ENCODE measurements around the gene PSMD6.
A peak's percentile ranks its signal among the peaks of the same experiment; 100 is the strongest.

The PSMD6 gene

GRCh38 chr3:64008487-64009351 is 14.6 kb downstream of the PSMD6 start:
- no peak for DNase-seq

DNA sequence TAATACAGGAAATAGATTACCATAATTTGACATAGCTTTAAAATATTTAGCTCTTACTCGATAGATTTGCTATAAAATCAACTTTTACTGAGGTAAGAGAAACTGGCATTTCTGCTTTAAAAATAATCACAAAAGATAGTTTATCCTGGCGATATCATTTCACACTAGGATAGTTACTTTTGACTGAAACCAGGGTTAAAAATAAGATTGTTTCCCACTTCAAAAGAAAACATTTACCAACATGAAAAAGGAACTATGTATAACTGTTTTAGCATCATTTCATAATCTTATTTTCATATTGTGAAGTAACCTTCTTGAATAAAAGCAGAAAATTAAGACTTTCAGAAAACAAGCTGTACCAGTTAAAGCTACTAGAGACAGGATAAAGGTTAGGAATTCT is 15.3 kb downstream of the PSMD6 start:
- DNase-seq: no peak

- DNase-seq: no peak
These were observed 19.7 kb downstream of the PSMD6 start for GRCh38 chr3:64003589-64003988.

DNA sequence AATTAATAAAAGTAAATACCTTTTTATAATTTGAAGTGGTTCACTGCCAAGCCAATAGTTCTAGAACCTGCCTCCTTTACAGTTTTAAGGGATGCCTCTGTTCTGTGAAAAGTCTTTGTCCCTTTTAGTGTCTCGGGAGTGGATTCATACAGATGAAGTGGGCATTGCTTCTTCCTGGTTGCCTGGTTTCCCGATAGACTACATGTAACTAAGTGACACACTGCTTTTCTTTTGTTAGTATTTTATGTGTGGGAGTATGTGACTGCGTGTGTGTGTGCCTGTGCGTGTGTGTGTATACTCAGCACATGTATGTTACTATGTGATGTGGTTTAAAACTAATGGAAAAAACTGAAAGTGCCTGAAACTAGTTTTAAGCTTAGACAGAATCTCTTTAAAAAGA is 21.1 kb downstream of the PSMD6 start:
- DNase-seq: no peak

DNA sequence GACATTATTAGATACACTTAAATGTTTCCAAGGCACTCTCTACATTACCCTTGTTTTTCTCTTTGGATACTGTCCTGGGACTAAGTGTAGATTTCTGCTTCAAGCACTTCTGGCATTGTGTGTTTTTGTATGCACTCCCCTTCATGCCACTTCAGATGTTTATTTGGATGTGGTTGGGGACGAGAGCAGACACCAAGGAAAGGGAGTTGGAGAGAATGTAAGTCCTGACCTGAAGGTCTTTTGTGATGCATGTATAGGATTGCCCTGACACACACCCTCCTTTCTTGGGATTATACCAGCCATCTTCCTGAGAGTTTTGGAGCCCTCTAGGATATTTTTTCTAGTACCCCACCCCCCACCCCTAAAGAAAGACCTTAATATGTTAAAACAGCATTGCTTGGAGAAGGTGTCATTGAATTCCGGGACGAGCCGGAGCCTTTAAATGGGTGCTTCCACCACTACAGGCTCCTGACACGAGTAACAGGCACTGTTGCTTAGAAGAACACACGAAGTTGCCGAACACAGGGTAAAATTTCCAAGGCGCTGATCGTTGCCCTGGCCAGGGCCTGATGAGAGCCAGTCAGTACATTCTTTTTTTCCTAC is 22.7 kb downstream of the PSMD6 start:
- DNase-seq: no peak

DNA sequence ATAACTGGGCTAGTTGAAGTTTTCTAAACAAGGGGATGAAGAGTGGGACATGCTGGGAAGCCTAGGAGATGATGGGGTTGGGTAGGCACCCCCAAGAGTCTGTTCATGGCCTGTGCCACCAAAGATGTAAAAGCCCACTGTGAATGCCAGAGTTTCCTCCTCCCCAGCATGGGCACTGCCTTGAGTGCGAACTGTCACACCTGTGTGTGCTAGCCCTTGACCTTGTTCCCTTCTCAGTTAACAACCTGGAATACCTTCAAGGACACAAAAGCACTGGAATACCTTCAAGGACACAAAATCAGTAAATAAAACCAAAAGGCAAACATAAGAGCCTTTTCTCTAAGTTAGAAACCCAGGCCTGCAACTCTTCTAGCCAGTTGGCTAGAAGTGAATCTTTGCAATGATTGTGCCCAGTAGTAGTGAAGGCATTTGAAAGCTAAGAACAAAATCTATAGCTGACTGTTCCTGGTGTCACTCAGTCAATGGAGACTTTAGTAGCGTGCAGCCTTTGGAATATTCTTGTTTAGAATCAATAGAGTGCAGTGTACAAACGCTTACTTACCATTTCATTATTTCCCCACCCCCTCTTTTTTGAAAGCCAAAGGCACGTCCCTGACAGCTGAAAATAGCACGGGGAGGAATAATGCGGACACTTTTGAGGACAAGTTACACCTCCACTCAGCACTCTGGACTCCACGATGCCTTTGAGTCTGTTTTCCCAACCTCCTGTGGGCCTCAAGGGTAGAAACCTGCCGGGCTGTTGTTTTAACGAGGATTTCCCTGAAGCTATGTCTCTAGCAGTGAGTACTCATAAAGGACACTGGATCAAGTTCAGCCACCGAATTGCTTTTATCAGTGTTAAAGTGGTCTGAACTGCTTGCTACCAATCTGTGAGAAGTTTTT is 24.2 kb downstream of the PSMD6 start:
- no peak for DNase-seq

DNA sequence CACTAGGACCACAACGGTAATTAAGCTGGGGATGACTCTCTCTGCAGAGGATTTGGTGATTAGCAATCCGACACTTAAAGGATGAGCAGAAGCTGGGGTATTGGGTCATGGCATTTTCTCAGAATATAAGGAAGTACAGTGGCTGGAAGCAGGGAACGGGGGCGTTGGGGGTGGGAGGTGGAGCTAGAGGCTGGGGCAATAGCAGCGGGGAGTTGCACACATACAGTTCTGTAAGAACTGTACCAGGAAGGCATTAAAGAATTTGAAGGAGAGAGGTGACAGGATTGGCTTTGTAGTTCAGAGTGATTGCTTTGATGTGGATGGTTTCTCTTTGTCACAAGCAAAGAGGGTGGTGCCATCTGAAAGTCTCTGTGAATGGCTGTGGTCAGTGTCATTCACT is 28.2 kb downstream of the PSMD6 start:
- no peak for DNase-seq

- peak; percentile 52 for DNase-seq
These were observed 29.6 kb downstream of the PSMD6 start for GRCh38 chr3:63993653-63994079.

DNA sequence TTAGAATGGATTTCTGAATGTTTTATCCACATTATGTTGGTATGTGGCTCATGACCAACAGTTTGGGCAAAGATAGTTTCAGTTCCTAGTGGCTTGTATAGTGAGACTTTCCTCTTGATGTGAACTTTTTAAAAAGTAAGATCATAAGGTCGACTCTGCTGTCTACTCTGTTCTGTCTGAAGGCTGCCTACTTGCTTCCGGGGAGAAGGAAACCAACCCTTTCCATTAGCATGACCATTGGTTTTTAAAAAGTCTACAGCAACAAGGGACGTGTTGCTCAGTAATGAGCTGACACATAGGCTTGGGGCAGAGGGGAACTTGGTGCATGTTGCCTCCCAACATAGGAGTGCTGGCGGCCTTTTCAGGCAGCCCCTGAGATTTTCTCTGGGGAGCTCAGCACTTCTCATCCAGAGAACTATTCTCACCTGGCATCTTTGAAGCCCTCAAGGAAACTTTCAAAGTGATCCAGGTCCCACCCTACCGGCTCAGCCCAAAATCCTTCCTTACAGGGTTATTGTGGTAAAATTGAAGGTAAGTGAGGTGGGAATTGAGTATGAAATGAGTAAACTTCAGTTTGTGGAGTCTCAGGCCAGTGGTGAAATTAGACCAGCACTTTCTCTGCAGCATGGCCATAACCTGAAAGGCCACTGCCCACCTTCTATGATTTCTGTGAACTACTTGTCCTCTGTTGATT is 30.6 kb downstream of the PSMD6 start:
- no peak for DNase-seq

DNA sequence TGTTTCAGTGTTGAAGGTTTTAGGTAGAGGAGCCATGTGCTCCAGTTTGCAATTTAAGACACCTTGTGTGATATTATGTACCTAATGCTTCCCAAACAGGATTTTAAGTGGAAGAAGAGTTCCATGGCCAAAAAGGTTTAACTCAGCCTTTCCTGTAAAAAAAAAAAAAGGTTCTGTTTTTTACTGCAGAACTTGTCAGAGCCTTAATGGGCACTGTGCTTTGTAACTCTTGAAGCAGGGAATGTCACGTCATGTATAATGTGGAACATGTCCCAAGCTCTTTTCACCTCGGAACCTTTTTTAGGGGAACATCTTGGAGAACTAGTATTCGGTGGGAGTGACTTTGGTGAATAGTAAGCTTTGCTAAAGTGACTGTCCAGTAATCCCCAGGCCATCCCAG is 31.6 kb downstream of the PSMD6 start:
- no peak for DNase-seq

DNA sequence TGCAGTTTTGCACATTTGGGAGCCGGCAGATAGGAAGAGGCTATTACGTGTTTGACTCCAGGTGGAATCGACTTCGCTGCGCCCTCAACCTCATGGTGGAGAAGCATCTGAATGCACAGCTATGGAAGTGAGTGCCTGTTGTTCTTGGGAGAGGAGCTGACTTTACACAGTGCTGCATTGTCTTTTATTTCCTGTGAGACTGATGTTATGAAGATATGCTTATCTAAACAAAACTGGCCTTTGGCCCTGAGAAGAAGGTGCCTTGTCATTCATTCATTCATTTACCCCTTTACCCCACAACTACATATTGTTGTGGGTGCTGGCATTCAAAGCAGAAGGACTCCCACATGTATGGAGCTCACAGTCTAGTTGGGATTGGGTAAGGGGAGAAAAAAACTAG is 32.6 kb downstream of the PSMD6 start:
- DNase-seq: no peak

- DNase-seq: no peak
These were observed 33.1 kb downstream of the PSMD6 start for GRCh38 chr3:63990204-63990603.

GRCh38 chr3:63988943-63989342 is 34.4 kb downstream of the PSMD6 start:
- no peak for DNase-seq

DNA sequence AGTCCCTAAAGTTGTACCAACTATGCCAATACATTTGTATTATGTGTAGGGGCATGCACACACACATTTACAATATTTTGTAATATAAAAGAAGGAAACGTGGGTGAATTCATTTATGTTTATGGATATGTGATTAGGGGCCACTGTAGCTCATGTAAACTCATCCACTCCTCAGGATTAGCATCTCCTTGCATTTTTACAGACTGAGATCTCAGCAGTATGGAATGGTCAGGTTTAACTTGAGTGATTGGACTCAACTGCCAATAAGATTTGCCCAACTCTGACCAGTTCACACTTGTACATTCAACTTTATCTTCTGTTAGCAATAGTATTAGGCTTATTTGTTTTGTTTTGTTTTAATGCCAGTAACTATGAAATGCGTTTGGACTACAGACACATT is 36.5 kb downstream of the PSMD6 start:
- no peak for DNase-seq

- DNase-seq: no peak
These were observed 37.1 kb downstream of the PSMD6 start for GRCh38 chr3:63986146-63986545.

GRCh38 chr3:63984391-63984790 is 38.9 kb downstream of the PSMD6 start:
- no peak for DNase-seq

DNA sequence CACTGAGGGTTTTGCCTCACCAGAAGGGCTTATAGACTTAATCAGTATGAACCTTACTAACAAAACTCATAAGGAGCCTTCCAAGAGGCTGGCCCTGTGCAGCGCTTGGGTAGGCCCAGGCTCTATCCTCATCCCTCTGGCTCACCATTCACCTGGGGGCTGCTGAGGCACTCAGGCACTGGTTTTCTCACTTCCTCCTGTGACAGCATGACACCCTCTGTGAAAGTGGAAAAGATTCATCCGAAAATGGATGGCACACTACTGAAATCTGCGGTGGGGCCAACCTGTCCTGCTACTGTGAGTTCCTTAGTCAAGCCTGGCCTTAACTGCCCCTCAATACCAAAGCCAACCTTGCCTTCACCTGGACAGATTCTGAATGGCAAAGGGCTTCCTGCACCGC is 41.3 kb downstream of the PSMD6 start:
- DNase-seq: no peak

DNA sequence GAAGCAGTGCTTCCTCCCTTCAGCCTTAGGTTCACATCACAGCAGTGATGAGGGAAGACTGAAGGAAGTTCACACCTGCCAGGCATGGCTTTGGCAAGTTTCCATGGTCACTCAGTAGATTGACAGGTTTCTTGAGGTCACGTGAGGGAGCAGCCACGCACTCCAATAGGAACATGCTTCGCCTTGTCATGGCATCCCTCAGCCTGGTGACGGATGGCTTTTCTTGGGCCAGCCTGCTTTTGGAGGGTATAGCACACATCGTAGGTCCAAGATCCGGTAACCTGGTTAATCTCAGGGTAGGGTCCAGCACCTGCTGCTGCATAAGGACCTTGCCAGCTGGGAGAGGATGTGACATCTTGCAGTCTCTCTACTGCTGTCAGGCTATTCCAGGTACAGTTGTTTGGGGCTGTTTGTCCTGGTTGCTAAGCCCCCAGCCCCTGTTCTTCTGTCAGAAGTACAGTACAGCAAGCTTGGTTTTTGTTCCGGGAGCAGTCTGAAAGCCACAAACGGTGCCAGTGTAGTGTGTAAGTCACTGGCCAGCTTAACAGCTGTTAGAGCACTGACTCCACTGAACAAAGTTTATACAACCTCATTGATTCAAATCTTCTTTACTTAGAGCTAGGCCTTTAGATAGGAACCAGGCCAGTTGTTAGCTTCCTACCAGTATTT is 42.3 kb downstream of the PSMD6 start:
- no peak for DNase-seq

DNA sequence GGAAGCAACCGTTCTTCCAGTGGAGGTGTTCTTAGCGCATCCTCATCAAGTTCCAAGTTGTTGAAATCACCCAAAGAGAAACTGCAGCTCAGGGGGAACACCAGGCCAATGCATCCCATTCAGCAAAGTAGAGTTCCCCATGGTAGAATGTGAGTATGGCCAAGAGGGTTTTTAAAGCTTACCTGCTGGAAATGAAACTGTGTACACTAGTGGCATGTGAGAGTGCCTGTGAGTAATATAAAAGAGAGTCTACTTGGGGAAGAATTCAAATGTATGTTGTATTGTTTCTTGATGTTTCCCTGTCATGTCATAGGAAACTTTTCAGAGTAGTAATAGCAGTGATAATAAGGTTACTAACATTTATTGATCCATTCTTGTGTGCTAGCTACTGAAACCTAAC is 43.3 kb downstream of the PSMD6 start:
- DNase-seq: no peak

- DNase-seq: no peak
These were observed 44.0 kb downstream of the PSMD6 start for GRCh38 chr3:63979093-63979885.

DNA sequence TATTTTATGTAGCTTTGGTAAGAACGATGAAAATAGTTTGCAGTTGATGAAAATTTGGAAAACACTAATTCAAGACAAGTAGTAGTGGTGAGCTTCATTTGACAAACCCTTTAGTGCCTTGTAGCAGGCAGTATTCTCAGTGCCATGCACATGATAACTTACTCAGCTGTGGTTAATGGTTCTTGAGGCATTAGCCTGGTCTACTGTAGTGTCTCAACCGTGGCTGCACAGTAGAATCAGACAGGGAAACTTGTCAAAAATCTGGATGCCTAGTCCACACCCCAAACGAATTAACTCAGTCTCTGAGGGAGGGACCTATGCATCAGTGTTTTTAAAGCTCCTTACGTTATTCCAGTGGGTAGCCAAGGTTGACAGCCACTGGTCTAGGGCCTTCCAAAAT is 45.4 kb downstream of the PSMD6 start:
- no peak for DNase-seq

- DNase-seq: no peak
These were observed 46.5 kb downstream of the PSMD6 start for GRCh38 chr3:63976872-63977200.

Measured in 8988T (cell line).